Testis (tissue), 3 donors: ENCODE results near the gene NEO1. TPM values are rescaled to one million over a fixed set of nuclear protein-coding genes. Genes with fewer than 3 reads are reported as not detected.
A peak's percentile ranks its signal among the peaks of the same experiment; 100 is the strongest.

ENCODE experiments used
- DNase-seq: peaks from one replicate; pipeline ENCODE4 v3.0.0-alpha.2; 2019
- H3K27ac ChIP-seq, 2 donors: fragments of 200-600 bp; sonication (generic); one replicate each; pipeline ENCODE4 v1.5.1; 2019
- H3K27me3 ChIP-seq: fragments of 200-600 bp; sonication (generic); one replicate; pipeline ENCODE4 v1.5.1; 2019
- H3K36me3 ChIP-seq: fragments of 200-600 bp; sonication (generic); one replicate; pipeline ENCODE4 v1.5.1; 2017; ENCODE audit warnings: low read depth; ENCODE audit errors: missing control alignments
- H3K4me1 ChIP-seq: fragments of 200-600 bp; sonication (generic); one replicate; pipeline ENCODE4 v1.5.1; 2019
- H3K4me3 ChIP-seq, 2 donors: fragments of 200-600 bp; sonication (generic); one replicate each; pipeline ENCODE4 v1.5.1; 2017 to 2019
- H3K9me3 ChIP-seq: fragments of 200-600 bp; sonication (generic); one replicate; pipeline ENCODE4 v1.5.1; 2017
- CTCF ChIP-seq, 3 experiments: fragments of 450-650 bp in 2 of 3; fragments of 200-600 bp in 1 of 3; sonication (generic) in 1 of 3; IDR thresholded peaks; one replicate each; pipeline ENCODE4 v1.5.1; 2016 to 2019; ENCODE audit warnings: antibody characterized with exemption in 3 of 3, mild to moderate bottlenecking in 2 of 3, moderate library complexity in 1 of 3
- POLR2A ChIP-seq: fragments of 450-650 bp; IDR thresholded peaks from one replicate; pipeline ENCODE4 v1.6.1; 2017; ENCODE audit warnings: antibody characterized with exemption, mild to moderate bottlenecking, moderate library complexity
- WGBS, 2 donors: methylation state at CpG; one replicate each; pipeline ENCODE4 v1.1.5; 2018; 5-methylcytosine and 5-hydroxymethylcytosine counted together
- intact Hi-C: fragments of 100-400 bp; cut with DNase I; formaldehyde crosslinking; loops from one replicate; pipeline ENCODE4 v1.15.1; 2023; ENCODE audit warnings: low total_unique reads
- polyA plus RNA-seq: library from polyadenylated mRNA; stranded (reverse); fragments of 350-450 nt; fragmentation: Illumina TruSeq; extraction: RNeasy Lipid Tissue Mini Kit (QIAGEN cat#74804); gene quantifications from one replicate; pipeline ENCODE4 v1.2.3, GENCODE V29; 2014; ENCODE audit warnings: low read depth, low replicate concordance; ENCODE audit not compliant: insufficient read depth
- total RNA-seq, 2 donors: library from RNA; depleted of rRNA; stranded (reverse); fragments of >200 nt; gene quantifications; one replicate each; pipeline ENCODE4 v1.2.3, GENCODE V29; 2016

The NEO1 gene
- total and polyA plus RNA-seq, 3 donors from 2014 or later: 42.2 to 57.4 (median 50.2) TPM

- no peaks in the 10 kb centered on the region for H3K27me3 ChIP-seq
- H3K36me3 ChIP-seq: no peaks in the 10 kb centered on the region
- peaks cover 14% of the 10 kb centered on the region for H3K4me1 ChIP-seq
- intact Hi-C loops: no loop called here
- H3K4me3 ChIP-seq: peak overlapping the region; percentile 76 to 93
- no peaks in the 10 kb centered on the region for H3K9me3 ChIP-seq
- H3K27ac ChIP-seq: peak overlapping the region; percentile 72 to 82
- 3 to 4% methylated on average over 8 of the region's 8 CpGs for WGBS, 2 donors
- no peak for TF ChIP-seq CTCF (IDR thresholded peaks at IDR 0.05)
- TF ChIP-seq POLR2A: no peak
- no peak for DNase-seq
Observed at GRCh38 chr15:73053398-73053723, 1.1 kb downstream of the NEO1 start.

GRCh38 chr15:73054417-73054953 lies 2.2 kb downstream of the NEO1 start:
- Histone ChIP-seq H3K9me3 (no peaks in the 10 kb centered on the region), H3K36me3 (no peaks in the 10 kb centered on the region), H3K27me3 (no peaks in the 10 kb centered on the region), H3K4me1 (peaks cover 10% of the 10 kb centered on the region), H3K27ac (no peak overlapping the region), H3K4me3 (no peak overlapping the region)
- TF ChIP-seq CTCF (IDR thresholded peaks at IDR 0.05) (no peak), POLR2A (no peak)
- intact Hi-C loops: no loop called here
- whole genome bisulfite sequencing, 2 donors: 51 to 68% methylated on average over 6 of the region's 6 CpGs
- no peak for DNase-seq

GRCh38 chr15:73056460-73056859 lies 4.2 kb downstream of the NEO1 start:
- no peaks in the 10 kb centered on the region for H3K9me3 ChIP-seq
- intact Hi-C loops: no loop called here
- no peak for DNase-seq
- H3K4me1 ChIP-seq: no peaks in the 10 kb centered on the region
- H3K27me3 ChIP-seq: no peaks in the 10 kb centered on the region
- H3K4me3 ChIP-seq: no peak overlapping the region
- H3K27ac ChIP-seq: no peak overlapping the region
- 81 to 90% methylated on average over 3 of the region's 3 CpGs for WGBS, 2 donors
- no peaks in the 10 kb centered on the region for H3K36me3 ChIP-seq
- TF ChIP-seq POLR2A (no peak), CTCF (IDR thresholded peaks at IDR 0.05) (no peak)

GRCh38 chr15:73058437-73058836 lies 6.2 kb downstream of the NEO1 start:
- intact Hi-C loops: no loop called here
- DNase-seq: no peak

More at GRCh38 chr15:73058437-73058836, 6.2 kb downstream of the NEO1 start:
- Histone ChIP-seq H3K27me3 (no peaks in the 10 kb centered on the region), H3K9me3 (no peaks in the 10 kb centered on the region), H3K4me3 (no peak overlapping the region), H3K36me3 (no peaks in the 10 kb centered on the region), H3K4me1 (no peaks in the 10 kb centered on the region), H3K27ac (no peak overlapping the region)
- no peak for TF ChIP-seq POLR2A
- no peak for TF ChIP-seq CTCF (IDR thresholded peaks at IDR 0.05)
